K562 (cell line): ENCODE data around the gene SCNN1B. TPM values are rescaled to one million over a fixed set of nuclear protein-coding genes. Genes with fewer than 3 reads are reported as not detected.

Experiments used
- ATAC-seq: fragments of 200-7000 bp; cut with Tn5 transposase; 3 replicates; pipeline ENCODE4 v1.9.1; 2020; ENCODE audit warnings: moderate library complexity
- BruUV-seq: library from RNA; stranded (reverse); fragments of 400-500 nt; replicated peaks from 2 replicates; lab custom pipeline; 2021; lab: Mats Ljungman, UMichigan
- CTCF ChIA-PET: fragments of 300-600 bp; formaldehyde crosslinking; extraction: SDS; loops from one replicate; lab custom pipeline; 2021; ENCODE audit warnings: low intra/inter-chr PET ratio; lab: Yijun Ruan, JAX
- POLR2A ChIA-PET: fragments of 300-600, 350-650 bp; sonication (Branson Sonifier 250); formaldehyde crosslinking; extraction: SDS; loops from one replicate; lab custom pipeline; 2021; ENCODE audit warnings: antibody characterized with exemption, inconsistent platforms; lab: Yijun Ruan, JAX
- DNase-seq, 4 experiments: peaks; one replicate each; pipeline versions ENCODE4 v3.0.0 to v3.0.0-alpha.2; 2011 to 2018; ENCODE audit warnings: low spot score in 3 of 4, mixed read lengths in 3 of 4; ENCODE audit errors: extremely low read depth in 1 of 4
- FAIRE-seq: peaks from 2 replicates; lab custom pipeline; 2011; peaks lifted over from hg19 to GRCh38; lab: Jason Lieb, UNC
- H2AFZ ChIP-seq: 2 replicates; pipeline ENCODE4 v1.6.0; 2011; ENCODE audit warnings: low read depth, low read length, control low read depth, inconsistent platforms
- H3K27ac ChIP-seq: fragments of 200-600 bp; 3 replicates; pipeline ENCODE4 v1.8.0; 2011; ENCODE audit warnings: low read depth, mild to moderate bottlenecking, control low read depth, inconsistent platforms, low read length, moderate library complexity, mixed read lengths; ENCODE audit errors: extremely low read depth
- H3K27me3 ChIP-seq, 2 experiments: fragments of 300-600 bp in 1 of 2; 2 replicates in 1 of 2; 3 replicates in 1 of 2; pipeline versions ENCODE4 v1.6.0 to v1.8.0; 2011; ENCODE audit warnings: inconsistent platforms in 2 of 2, low read length in 2 of 2, mild to moderate bottlenecking in 1 of 2, mixed read lengths in 1 of 2, moderate library complexity in 1 of 2; ENCODE audit not compliant: control insufficient read depth in 2 of 2, insufficient read depth in 2 of 2
- H3K36me3 ChIP-seq: fragments of 300-600 bp; 3 replicates; pipeline ENCODE4 v1.8.0; 2011; ENCODE audit warnings: mild to moderate bottlenecking, low read length, inconsistent platforms; ENCODE audit not compliant: control insufficient read depth, insufficient read depth
- H3K4me1 ChIP-seq, 2 experiments: fragments of 200-600 bp in 1 of 2; replicated peaks in 1 of 2; 2 replicates in 1 of 2; 3 replicates in 1 of 2; pipeline versions ENCODE4 v1.5.1 to v1.8.0; 2011; ENCODE audit warnings: inconsistent platforms in 2 of 2, low read length in 2 of 2, mild to moderate bottlenecking in 1 of 2, mixed read lengths in 1 of 2, moderate library complexity in 1 of 2; ENCODE audit not compliant: control insufficient read depth in 2 of 2, insufficient read depth in 2 of 2
- H3K4me2 ChIP-seq: 2 replicates; pipeline ENCODE4 v1.6.1; 2011; ENCODE audit warnings: low read length, control low read depth, inconsistent platforms, mixed read lengths; ENCODE audit not compliant: insufficient read depth
- H3K4me3 ChIP-seq: fragments of 200-600 bp; sonication (generic), shearing (Covaris generic); 2 replicates; pipeline ENCODE4 v1.5.1; 2016; ENCODE audit warnings: control low read depth, inconsistent platforms
- H3K79me2 ChIP-seq: fragments of 200-600 bp; 3 replicates; pipeline ENCODE4 v1.8.0; 2011; ENCODE audit warnings: low read length, inconsistent platforms; ENCODE audit not compliant: control insufficient read depth, insufficient read depth
- H3K9ac ChIP-seq, 2 experiments: 2 replicates each; pipeline versions ENCODE4 v1.6.0 to v1.6.1; 2011; ENCODE audit warnings: low read depth in 2 of 2, low read length in 2 of 2, control low read depth in 1 of 2, inconsistent platforms in 1 of 2, mild to moderate bottlenecking in 1 of 2, mixed read lengths in 1 of 2; ENCODE audit not compliant: insufficient read depth in 1 of 2
- H3K9me1 ChIP-seq: one replicate; pipeline ENCODE4 v1.6.0; 2011; ENCODE audit warnings: inconsistent platforms, mild to moderate bottlenecking, low read length, moderate library complexity; ENCODE audit not compliant: control insufficient read depth, insufficient read depth
- H3K9me3 ChIP-seq: replicated peaks from 2 replicates; pipeline ENCODE4 v1.5.1; 2011; ENCODE audit warnings: low read depth, low read length, inconsistent platforms; ENCODE audit not compliant: control insufficient read depth, insufficient read depth
- H4K20me1 ChIP-seq: replicated peaks from 2 replicates; pipeline ENCODE4 v1.6.1; 2011; ENCODE audit warnings: low read length, inconsistent platforms, mixed read lengths; ENCODE audit not compliant: control insufficient read depth, insufficient read depth
- FIP1L1 ChIP-seq: fragments of 200-400 bp; formaldehyde crosslinking; IDR thresholded peaks from 2 replicates; pipeline ENCODE4 v1.6.1; 2018; ENCODE audit warnings: mild to moderate bottlenecking, low read depth, low read length; ENCODE audit not compliant: poor library complexity, severe bottlenecking
- RBM25 ChIP-seq: fragments of 200-400 bp; formaldehyde crosslinking; IDR thresholded peaks from 2 replicates; pipeline ENCODE4 v1.6.1; 2018; ENCODE audit warnings: low read length, low read depth, moderate library complexity; ENCODE audit not compliant: severe bottlenecking
- ZNF146 ChIP-seq: IDR thresholded peaks from one replicate; pipeline ENCODE4 v1.6.1; 2018; ENCODE audit warnings: missing compliant biosample characterization; ENCODE audit not compliant: unreplicated experiment
- WGBS: fragments of 100-300 bp; shearing (Covaris generic); methylation state at CpG from one replicate; pipeline ENCODE4 v1.1.6; 2016; ENCODE audit warnings: low coverage, mixed read lengths; ENCODE audit not compliant: insufficient coverage; ENCODE audit errors: missing lambda C conversion rate; 5-methylcytosine and 5-hydroxymethylcytosine counted together
- in situ Hi-C: fragments of 300-500 bp; cut with MboI; formaldehyde crosslinking; loops from 4 replicates; pipeline ENCODE4 v1.15.0; 2018; ENCODE audit warnings: inconsistent platforms, mixed read lengths
- intact Hi-C: fragments of 100-400 bp; cut with micrococcal nuclease; formaldehyde crosslinking; loops from 2 replicates; pipeline ENCODE4 v1.14.2; 2022
- polyA plus RNA-seq, 8 experiments: library from polyadenylated mRNA; depleted of rRNA in 4 of 8; stranded (reverse) in 5 of 8; unstranded in 3 of 8; fragments of >200 nt; fragmentation: Nextera tagmentation in 2 of 8; fragmentation: Illumina TruSeq in 1 of 8; extraction: Ambion mirVana in 2 of 8; extraction: Trizol in 1 of 8; gene quantifications; 2 replicates each; pipeline versions ENCODE4 v1.2.1 to v1.2.3, GENCODE V29; 2011 to 2014; ENCODE audit warnings: inconsistent platforms in 1 of 8, missing spikeins in 1 of 8
- total RNA-seq, 7 experiments: library from RNA; depleted of rRNA in 6 of 7; stranded (reverse); fragments of >200 nt in 6 of 7; fragmentation: Illumina TruSeq in 2 of 7; extraction: Trizol in 2 of 7; gene quantifications; 2 replicates each; pipeline versions ENCODE4 v1.2.1 to v1.2.3, GENCODE V29; 2011 to 2021; ENCODE audit warnings: low replicate concordance in 1 of 7
- TF ChIP-seq, protein P1 (sequence below): fragments of 250-450 bp; sonication (Bioruptor Pico); IDR thresholded peaks from 2 replicates; pipeline ENCODE4 v1.9.0; 2021; ENCODE audit warnings: mild to moderate bottlenecking
- TF ChIP-seq, protein P2 (sequence below): fragments of 250-450 bp; sonication (Bioruptor Pico); IDR thresholded peaks from 2 replicates; pipeline ENCODE4 v1.8.0; 2021; ENCODE audit warnings: mild to moderate bottlenecking, moderate library complexity
- TF ChIP-seq, protein P3 (sequence below): fragments of 250-450 bp; sonication (Bioruptor Pico); IDR thresholded peaks from 2 replicates; pipeline ENCODE4 v1.5.0; 2021

Gene SCNN1B
- total and polyA plus RNA-seq, 9 of the 15 experiments (the other 6 are each of a cell fraction or from before 2014, with no cell fraction given), result not detected

DNA sequence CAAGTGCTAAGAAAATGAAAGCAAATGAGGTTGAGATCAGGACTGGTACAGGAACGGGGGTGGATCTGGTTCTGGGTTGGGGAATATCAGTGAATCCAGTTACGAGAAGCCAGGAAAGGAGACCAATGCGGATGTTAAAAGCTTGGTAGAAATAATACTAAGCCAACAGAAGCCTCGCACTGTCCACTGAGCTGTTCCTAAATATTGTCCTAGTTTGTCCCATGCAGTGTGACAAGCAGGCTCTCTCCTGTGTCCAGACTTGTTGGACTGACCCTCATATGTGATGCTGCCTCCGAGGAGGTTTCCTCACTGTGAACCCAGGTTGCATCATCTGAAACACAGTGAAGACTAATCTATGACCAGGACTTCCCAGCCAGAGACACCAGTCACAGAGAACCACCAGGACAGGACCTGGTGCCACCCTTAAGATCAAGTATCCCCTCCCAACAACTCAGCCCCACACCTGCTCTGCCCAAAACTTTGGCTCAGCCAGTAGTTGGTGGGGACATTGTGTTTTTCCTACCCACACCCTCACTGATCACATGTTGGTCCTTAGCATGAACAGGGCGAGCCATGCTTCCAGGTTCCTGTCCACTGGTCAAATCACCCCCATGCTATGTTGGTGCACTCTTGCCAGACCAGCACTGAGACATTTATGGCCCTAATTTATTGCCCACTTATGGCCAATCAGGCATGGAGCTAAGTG is 32.7 kb upstream of the SCNN1B start (continued):
- TF ChIP-seq, protein P1, sequence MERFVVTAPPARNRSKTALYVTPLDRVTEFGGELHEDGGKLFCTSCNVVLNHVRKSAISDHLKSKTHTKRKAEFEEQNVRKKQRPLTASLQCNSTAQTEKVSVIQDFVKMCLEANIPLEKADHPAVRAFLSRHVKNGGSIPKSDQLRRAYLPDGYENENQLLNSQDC, result no peak
- TF ChIP-seq, protein P2, sequence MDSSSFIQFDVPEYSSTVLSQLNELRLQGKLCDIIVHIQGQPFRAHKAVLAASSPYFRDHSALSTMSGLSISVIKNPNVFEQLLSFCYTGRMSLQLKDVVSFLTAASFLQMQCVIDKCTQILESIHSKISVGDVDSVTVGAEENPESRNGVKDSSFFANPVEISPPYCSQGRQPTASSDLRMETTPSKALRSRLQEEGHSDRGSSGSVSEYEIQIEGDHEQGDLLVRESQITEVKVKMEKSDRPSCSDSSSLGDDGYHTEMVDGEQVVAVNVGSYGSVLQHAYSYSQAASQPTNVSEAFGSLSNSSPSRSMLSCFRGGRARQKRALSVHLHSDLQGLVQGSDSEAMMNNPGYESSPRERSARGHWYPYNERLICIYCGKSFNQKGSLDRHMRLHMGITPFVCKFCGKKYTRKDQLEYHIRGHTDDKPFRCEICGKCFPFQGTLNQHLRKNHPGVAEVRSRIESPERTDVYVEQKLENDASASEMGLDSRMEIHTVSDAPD, result no peak
- TF ChIP-seq, protein P3, sequence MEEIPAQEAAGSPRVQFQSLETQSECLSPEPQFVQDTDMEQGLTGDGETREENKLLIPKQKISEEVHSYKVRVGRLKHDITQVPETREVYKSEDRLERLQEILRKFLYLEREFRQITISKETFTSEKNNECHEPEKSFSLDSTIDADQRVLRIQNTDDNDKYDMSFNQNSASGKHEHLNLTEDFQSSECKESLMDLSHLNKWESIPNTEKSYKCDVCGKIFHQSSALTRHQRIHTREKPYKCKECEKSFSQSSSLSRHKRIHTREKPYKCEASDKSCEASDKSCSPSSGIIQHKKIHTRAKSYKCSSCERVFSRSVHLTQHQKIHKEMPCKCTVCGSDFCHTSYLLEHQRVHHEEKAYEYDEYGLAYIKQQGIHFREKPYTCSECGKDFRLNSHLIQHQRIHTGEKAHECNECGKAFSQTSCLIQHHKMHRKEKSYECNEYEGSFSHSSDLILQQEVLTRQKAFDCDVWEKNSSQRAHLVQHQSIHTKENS (CRISPR knock-in tag), result no peak

DNA sequence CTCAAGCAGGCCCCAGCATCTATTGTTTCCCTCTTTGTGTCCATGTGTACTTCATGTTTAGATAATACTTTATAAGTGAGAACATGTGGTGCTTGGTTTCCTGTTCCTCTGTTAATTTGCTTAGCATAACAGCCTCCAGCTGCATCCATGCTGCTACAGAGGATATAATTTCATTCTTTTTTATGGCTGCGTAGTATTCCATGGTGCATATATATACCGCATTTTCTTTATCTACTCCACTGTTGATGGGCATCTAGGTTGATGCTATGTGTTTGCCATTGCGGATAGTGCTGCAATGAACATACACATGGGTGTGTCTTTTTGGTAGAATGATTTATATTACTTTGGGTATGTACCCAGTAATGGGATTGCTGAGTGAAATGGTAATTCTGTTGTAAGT is 31.4 kb upstream of the SCNN1B start:
- no peaks in the 10 kb centered on the region for H3K9me3 ChIP-seq
- H3K9me1 ChIP-seq, result no peaks in the 10 kb centered on the region
- H3K4me1 ChIP-seq, result no peaks in the 10 kb centered on the region; a peak in 3 of 5 replicates
- ChIA-PET POLR2A (no interaction called here), CTCF (no interaction called here)
- H3K9ac ChIP-seq, result no peak overlapping the region
- FAIRE-seq (no peak), ATAC-seq (no peak), DNase-seq (no peak)
- no peak overlapping the region for H2AFZ ChIP-seq
- no peaks in the 10 kb centered on the region for H4K20me1 ChIP-seq
- 11% methylated on average over 3 of the region's 3 CpGs for WGBS
- no TSS peak for BruUV-seq
- H3K36me3 ChIP-seq, result no peaks in the 10 kb centered on the region
- no peak overlapping the region for H3K4me2 ChIP-seq
- intact Hi-C loops (no loop called here), in situ Hi-C loops (no loop called here)
- TF ChIP-seq RBM25, result peak; percentile 16
- peak; percentile 79 for TF ChIP-seq ZNF146
- TF ChIP-seq FIP1L1, result no peak
- H3K27me3 ChIP-seq, result peaks cover 0 to 8% of the 10 kb centered on the region in 2 experiments; a peak in 1 of 5 replicates
- H3K27ac ChIP-seq, result no peak overlapping the region
- H3K79me2 ChIP-seq, result no peaks in the 10 kb centered on the region
- no peak overlapping the region for H3K4me3 ChIP-seq
